Measurements from ENCODE around the gene LYST. TPM values are rescaled to one million over a fixed set of nuclear protein-coding genes. Genes with fewer than 3 reads are reported as not detected.

Gene LYST
- polyA plus RNA-seq, 1 of the 3 experiments (the other 2 are of a cell fraction), result 3.9 TPM

- TF ChIP-seq IRF3 (IDR thresholded peaks at IDR 0.05; ENCODE audit: low read depth, low read length) (no peak), POLR2AphosphoS5 (IDR thresholded peaks at IDR 0.05; ENCODE audit: low read depth, low read length) (no peak), PBX3 (IDR thresholded peaks at IDR 0.05) (no peak), NFIC (IDR thresholded peaks at IDR 0.05; ENCODE audit: borderline replicate concordance) (no peak)
- H3K27me3 ChIP-seq (ENCODE audit: insufficient read depth), result no peaks in the 10 kb centered on the region
- H3K4me1 ChIP-seq (ENCODE audit: control insufficient read depth in 1 of 2, insufficient read depth in 2 of 2, low read depth in 1 of 2, low read length in 1 of 2), result peaks cover 0 to 9% of the 10 kb centered on the region in 2 experiments; a peak in 2 of 4 replicates
- no peaks in the 10 kb centered on the region for H3K9me3 ChIP-seq
- 81% methylated on average over 3 of the region's 3 CpGs for WGBS (ENCODE audit: low lambda C conversion rate)
- CTCF ChIA-PET, result interaction anchor here (0.8 to 1.2 kb wide), 3 partner anchors 18 to 671 kb away, joined by 3 to 5 read pairs (median 4); no protein-coding TSS in a partner anchor
- no peaks in the 10 kb centered on the region for H4K20me1 ChIP-seq (ENCODE audit: insufficient read depth)
- H3K79me2 ChIP-seq (ENCODE audit: insufficient read depth), result no peaks in the 10 kb centered on the region
- no peak overlapping the region for H3K4me2 ChIP-seq
- peaks cover 17 to 29% of the 10 kb centered on the region in 2 experiments for H3K36me3 ChIP-seq (replicated peaks in 1 of 2; ENCODE audit: control insufficient read depth in 1 of 2, insufficient read depth in 2 of 2, low read length in 1 of 2)
- no peak overlapping the region for H3K9ac ChIP-seq
- H3K9me2 ChIP-seq, result no peaks in the 10 kb centered on the region
- POLR2A ChIA-PET, result no interaction called here
- no peak overlapping the region for H3K4me3 ChIP-seq (ENCODE audit: low read depth in 2 of 2, low read length in 1 of 2)
- H3F3A ChIP-seq (replicated peaks; ENCODE audit: insufficient read depth), result no peaks in the 10 kb centered on the region
- DNase-seq, result no peak
- no peak overlapping the region for H2AFZ ChIP-seq (ENCODE audit: low read depth)
- H3K27ac ChIP-seq (ENCODE audit: low read depth in 2 of 2, low read length in 1 of 2), result no peak overlapping the region
These were observed 102.7 kb downstream of the LYST start for GRCh38 chr1:235763962-235764361.

- no peaks in the 10 kb centered on the region for H3K9me2 ChIP-seq
- H2AFZ ChIP-seq (ENCODE audit: low read depth), result no peak overlapping the region
- no peaks in the 10 kb centered on the region for H3K79me2 ChIP-seq (ENCODE audit: insufficient read depth)
- H3F3A ChIP-seq (replicated peaks; ENCODE audit: insufficient read depth), result no peaks in the 10 kb centered on the region
- H3K36me3 ChIP-seq (replicated peaks in 1 of 2; ENCODE audit: control insufficient read depth in 1 of 2, insufficient read depth in 2 of 2, low read length in 1 of 2), result peaks cover 9 to 16% of the 10 kb centered on the region in 2 experiments
- CTCF ChIA-PET, result interaction anchor here (2.6 kb wide), 1 partner anchor 255 kb away, joined by 8 read pairs; the partner anchor contains the start of gene B3GALNT2
- H3K9ac ChIP-seq, result no peak overlapping the region
- H3K4me1 ChIP-seq (ENCODE audit: control insufficient read depth in 1 of 2, insufficient read depth in 2 of 2, low read depth in 1 of 2, low read length in 1 of 2), result peaks cover 0 to 11% of the 10 kb centered on the region in 2 experiments; a peak in 2 of 4 replicates
- H3K27me3 ChIP-seq (ENCODE audit: insufficient read depth), result no peaks in the 10 kb centered on the region
- peak overlapping the region in 1 of 2 experiments; percentile 11; a peak in 2 of 4 replicates for H3K27ac ChIP-seq (ENCODE audit: low read depth in 2 of 2, low read length in 1 of 2)
- TF ChIP-seq GATA2 (CRISPR knock-in tag; IDR thresholded peaks at IDR 0.05), result no peak
- TF ChIP-seq RAD21 (IDR thresholded peaks at IDR 0.05; ENCODE audit: low read length), result no peak
- TF ChIP-seq MAX (IDR thresholded peaks at IDR 0.05; ENCODE audit: low read depth), result no peak
- no peak for TF ChIP-seq FOSL2 (IDR thresholded peaks at IDR 0.05; ENCODE audit: borderline replicate concordance, low read depth)
- TF ChIP-seq RXRA (IDR thresholded peaks at IDR 0.05; ENCODE audit: borderline replicate concordance, low read depth), result no peak
- TF ChIP-seq SIN3A (IDR thresholded peaks at IDR 0.05; ENCODE audit: borderline replicate concordance, low read depth, low read length), result no peak
- no peak for TF ChIP-seq NFIC (IDR thresholded peaks at IDR 0.05; ENCODE audit: borderline replicate concordance)
- no peak for TF ChIP-seq FOXM1 (IDR thresholded peaks at IDR 0.05; ENCODE audit: low read depth)
- no peak for DNase-seq
- POLR2A ChIA-PET, result no interaction called here
- 96% methylated on average over 6 of the region's 6 CpGs for WGBS (ENCODE audit: low lambda C conversion rate)
- no peaks in the 10 kb centered on the region for H4K20me1 ChIP-seq (ENCODE audit: insufficient read depth)
- H3K4me3 ChIP-seq (ENCODE audit: low read depth in 2 of 2, low read length in 1 of 2), result no peak overlapping the region
- H3K9me3 ChIP-seq, result no peaks in the 10 kb centered on the region
- no peak overlapping the region for H3K4me2 ChIP-seq
These were observed 107.4 kb downstream of the LYST start for GRCh38 chr1:235759336-235759735.
